MM.1S (cell line): ENCODE measurements around the gene LRP6.

ENCODE experiments used
- DNase-seq: peaks from one replicate; pipeline ENCODE4 v3.0.0-alpha.2; 2015
- H2AFZ ChIP-seq: fragments of 300-600 bp; sonication (generic); 2 replicates; pipeline ENCODE4 v1.6.0; 2016; ENCODE audit warnings: antibody characterized with exemption, low read length
- H3F3A ChIP-seq: fragments of 300-600 bp; sonication (generic); 2 replicates; pipeline ENCODE4 v1.6.1; 2016; ENCODE audit warnings: mild to moderate bottlenecking, antibody characterized with exemption, low read length, moderate library complexity, mixed read lengths; ENCODE audit not compliant: insufficient read depth
- H3K27ac ChIP-seq: fragments of 300-600 bp; sonication (generic); 2 replicates; pipeline ENCODE4 v1.5.1; 2016; ENCODE audit warnings: mild to moderate bottlenecking, low read length
- H3K27me3 ChIP-seq: fragments of 300-600 bp; sonication (generic); replicated peaks from 2 replicates; pipeline ENCODE4 v1.6.0; 2016; ENCODE audit warnings: low read length; ENCODE audit not compliant: insufficient read depth
- H3K36me3 ChIP-seq: fragments of 300-600 bp; sonication (generic); replicated peaks from 2 replicates; pipeline ENCODE4 v1.6.1; 2016; ENCODE audit warnings: mild to moderate bottlenecking, low read length, mixed read lengths; ENCODE audit not compliant: insufficient read depth
- H3K4me1 ChIP-seq: fragments of 300-600 bp; sonication (generic); 2 replicates; pipeline ENCODE4 v1.6.1; 2016; ENCODE audit warnings: low read length, mixed read lengths
- H3K4me2 ChIP-seq: fragments of 300-600 bp; sonication (generic); 2 replicates; pipeline ENCODE4 v1.6.0; 2016; ENCODE audit warnings: low read depth, low read length
- H3K4me3 ChIP-seq: fragments of 300-600 bp; sonication (generic); 2 replicates; pipeline ENCODE4 v1.5.1; 2016; ENCODE audit warnings: low read length, mixed read lengths
- H3K79me2 ChIP-seq: fragments of 300-600 bp; sonication (generic); 2 replicates; pipeline ENCODE4 v1.6.1; 2016; ENCODE audit warnings: mixed run types, low read length, mixed read lengths
- H3K9ac ChIP-seq: fragments of 300-600 bp; sonication (generic); 2 replicates; pipeline ENCODE4 v1.6.1; 2016; ENCODE audit warnings: low read length, mixed read lengths
- H3K9me2 ChIP-seq: fragments of 300-600 bp; sonication (generic); replicated peaks from 2 replicates; pipeline ENCODE4 v1.6.1; 2016; ENCODE audit warnings: mild to moderate bottlenecking, low read length, mixed read lengths; ENCODE audit not compliant: insufficient read depth
- H3K9me3 ChIP-seq: fragments of 300-600 bp; sonication (generic); replicated peaks from 2 replicates; pipeline ENCODE4 v1.6.1; 2016; ENCODE audit warnings: mild to moderate bottlenecking, low read length, mixed read lengths; ENCODE audit not compliant: insufficient read depth
- H4K20me1 ChIP-seq: fragments of 300-600 bp; sonication (generic); 2 replicates; pipeline ENCODE4 v1.6.1; 2016; ENCODE audit warnings: mild to moderate bottlenecking, low read length, moderate library complexity, mixed read lengths; ENCODE audit not compliant: insufficient read depth
- EZH2 ChIP-seq: fragments of 300-600 bp; sonication (generic); optimal IDR thresholded peaks from 2 replicates; pipeline ENCODE3; 2017; ENCODE audit warnings: low read depth, mild to moderate bottlenecking, antibody characterized with exemption, low read length, mixed read lengths
- EZH2phosphoT487 ChIP-seq: fragments of 300-600 bp; sonication (generic); IDR thresholded peaks from 2 replicates; pipeline ENCODE4 v1.6.1; 2018; ENCODE audit warnings: antibody characterized with exemption, low read length
- TF ChIP-seq, protein P1 (sequence below): fragments of 300-600 bp; sonication (generic); IDR thresholded peaks from 2 replicates; pipeline ENCODE4 v1.5.1; 2016; ENCODE audit warnings: antibody characterized with exemption, low read length, mixed read lengths

Gene LRP6

DNA sequence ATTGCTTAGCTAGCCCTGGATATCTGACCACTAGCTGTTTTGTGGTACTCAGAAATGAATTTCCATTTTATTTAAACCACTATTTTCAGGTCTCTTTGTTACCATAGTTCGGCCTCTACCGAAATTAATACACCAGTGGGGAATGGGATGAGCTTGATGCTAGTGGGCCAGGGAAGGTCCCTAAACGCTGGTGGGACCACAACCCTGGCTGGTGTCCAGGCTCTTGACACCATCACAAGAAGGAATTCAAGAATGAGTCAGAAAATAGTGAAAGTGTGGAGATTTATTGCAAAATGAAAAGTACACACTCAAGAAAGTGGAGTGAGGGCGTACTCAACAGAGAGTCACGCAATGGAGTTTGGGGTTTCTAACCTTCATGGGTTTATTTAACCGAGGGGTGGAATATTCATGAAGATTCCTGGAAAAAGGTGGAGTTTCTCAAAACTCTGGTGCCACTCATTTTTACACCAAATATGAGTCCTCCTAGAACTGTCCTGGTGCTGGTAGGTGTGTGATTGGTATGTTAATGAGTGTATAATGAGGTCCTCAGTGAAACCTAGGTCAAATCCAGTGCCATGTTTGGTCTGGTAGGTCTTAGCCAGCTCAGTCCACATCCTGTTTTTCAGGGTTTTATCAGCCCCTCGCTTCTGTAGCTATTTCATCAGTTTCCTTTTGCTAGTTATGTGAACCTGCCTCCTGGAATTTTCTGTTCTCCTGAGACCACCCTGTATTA is 38.9 kb upstream of the LRP6 start:
- Histone ChIP-seq H3K9me2 (no peaks in the 10 kb centered on the region), H3K79me2 (no peaks in the 10 kb centered on the region), H3K4me2 (no peak overlapping the region), H2AFZ (no peak overlapping the region), H4K20me1 (no peaks in the 10 kb centered on the region), H3K9me3 (no peaks in the 10 kb centered on the region), H3K27ac (no peak overlapping the region), H3K4me3 (no peak overlapping the region), H3F3A (no peaks in the 10 kb centered on the region), H3K36me3 (no peaks in the 10 kb centered on the region), H3K27me3 (no peaks in the 10 kb centered on the region), H3K4me1 (no peaks in the 10 kb centered on the region), H3K9ac (no peak overlapping the region)
- no peak for DNase-seq
- no peak for TF ChIP-seq EZH2phosphoT487
- TF ChIP-seq EZH2: no peak
- TF ChIP-seq, protein P1, sequence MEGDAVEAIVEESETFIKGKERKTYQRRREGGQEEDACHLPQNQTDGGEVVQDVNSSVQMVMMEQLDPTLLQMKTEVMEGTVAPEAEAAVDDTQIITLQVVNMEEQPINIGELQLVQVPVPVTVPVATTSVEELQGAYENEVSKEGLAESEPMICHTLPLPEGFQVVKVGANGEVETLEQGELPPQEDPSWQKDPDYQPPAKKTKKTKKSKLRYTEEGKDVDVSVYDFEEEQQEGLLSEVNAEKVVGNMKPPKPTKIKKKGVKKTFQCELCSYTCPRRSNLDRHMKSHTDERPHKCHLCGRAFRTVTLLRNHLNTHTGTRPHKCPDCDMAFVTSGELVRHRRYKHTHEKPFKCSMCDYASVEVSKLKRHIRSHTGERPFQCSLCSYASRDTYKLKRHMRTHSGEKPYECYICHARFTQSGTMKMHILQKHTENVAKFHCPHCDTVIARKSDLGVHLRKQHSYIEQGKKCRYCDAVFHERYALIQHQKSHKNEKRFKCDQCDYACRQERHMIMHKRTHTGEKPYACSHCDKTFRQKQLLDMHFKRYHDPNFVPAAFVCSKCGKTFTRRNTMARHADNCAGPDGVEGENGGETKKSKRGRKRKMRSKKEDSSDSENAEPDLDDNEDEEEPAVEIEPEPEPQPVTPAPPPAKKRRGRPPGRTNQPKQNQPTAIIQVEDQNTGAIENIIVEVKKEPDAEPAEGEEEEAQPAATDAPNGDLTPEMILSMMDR: no peak

- no peaks in the 10 kb centered on the region for H3K79me2 ChIP-seq
- no peaks in the 10 kb centered on the region for H3K36me3 ChIP-seq
- H3K4me1 ChIP-seq: no peaks in the 10 kb centered on the region
- no peak overlapping the region for H2AFZ ChIP-seq
- no peaks in the 10 kb centered on the region for H3K27me3 ChIP-seq
- no peaks in the 10 kb centered on the region for H3K9me3 ChIP-seq
- no peaks in the 10 kb centered on the region for H4K20me1 ChIP-seq
- H3K9me2 ChIP-seq: no peaks in the 10 kb centered on the region
- H3F3A ChIP-seq: no peaks in the 10 kb centered on the region
- no peak for TF ChIP-seq EZH2phosphoT487
- TF ChIP-seq EZH2: no peak
- TF ChIP-seq, protein P1: no peak
- no peak overlapping the region for H3K4me2 ChIP-seq
- no peak overlapping the region for H3K27ac ChIP-seq
- DNase-seq: no peak
- H3K4me3 ChIP-seq: no peak overlapping the region
- H3K9ac ChIP-seq: no peak overlapping the region
Observed at GRCh38 chr12:12302976-12303375, 36.1 kb upstream of the LRP6 start.

DNA sequence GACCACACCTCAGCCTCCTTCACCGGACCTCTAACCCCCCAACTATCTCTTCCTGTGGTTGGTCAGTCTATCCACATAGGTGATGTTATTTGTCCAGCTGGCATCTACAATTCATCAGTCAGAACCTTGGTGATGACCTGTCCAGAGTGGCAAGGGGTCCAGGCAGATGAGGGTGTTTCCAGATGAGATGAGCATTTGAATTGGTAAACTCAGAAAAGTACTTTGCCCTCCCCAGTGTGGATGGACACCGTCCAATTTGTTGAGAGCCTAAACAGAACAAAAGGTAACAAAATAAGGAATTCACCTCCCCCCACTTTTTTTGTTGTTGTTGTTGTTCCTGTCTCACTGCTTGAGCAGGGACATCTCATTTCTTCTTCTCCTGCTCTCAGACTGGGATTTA is 34.3 kb upstream of the LRP6 start:
- no peaks in the 10 kb centered on the region for H3K79me2 ChIP-seq
- no peak overlapping the region for H2AFZ ChIP-seq
- no peaks in the 10 kb centered on the region for H3K27me3 ChIP-seq
- H3K36me3 ChIP-seq: no peaks in the 10 kb centered on the region
- no peaks in the 10 kb centered on the region for H3F3A ChIP-seq
- H3K4me1 ChIP-seq: no peaks in the 10 kb centered on the region
- no peaks in the 10 kb centered on the region for H3K9me3 ChIP-seq
- no peaks in the 10 kb centered on the region for H3K9me2 ChIP-seq
- no peak overlapping the region for H3K4me3 ChIP-seq
- H4K20me1 ChIP-seq: no peaks in the 10 kb centered on the region
- H3K27ac ChIP-seq: no peak overlapping the region
- TF ChIP-seq, protein P1: no peak
- TF ChIP-seq EZH2phosphoT487 (no peak), EZH2 (no peak)
- H3K9ac ChIP-seq: no peak overlapping the region
- no peak overlapping the region for H3K4me2 ChIP-seq
- DNase-seq: no peak
